Aorta (tissue), 5 donors: ENCODE measurements around the gene CCM2. TPM values are rescaled to one million over a fixed set of nuclear protein-coding genes. Genes with fewer than 3 reads are reported as not detected.

Experiments used
- ATAC-seq: fragments of 200-7000 bp; cut with Tn5 transposase; one replicate; pipeline ENCODE4 v1.9.1; 2022; ENCODE audit warnings: moderate library complexity; ENCODE audit not compliant: low FRiP score
- DNase-seq, 2 donors: peaks; one replicate each; pipeline ENCODE4 v3.0.0-alpha.2; 2020
- H3K27ac ChIP-seq, 2 donors: one replicate each; pipeline ENCODE4 v1.5.1; 2013; ENCODE audit warnings: low read length in 2 of 2, mild to moderate bottlenecking in 2 of 2, moderate library complexity in 2 of 2, control low read depth in 1 of 2, inconsistent platforms in 1 of 2, low read depth in 1 of 2
- H3K27me3 ChIP-seq, 2 donors: one replicate each; pipeline ENCODE4 v1.6.1; 2013; ENCODE audit warnings: control low read depth in 1 of 2, low read length in 1 of 2, mild to moderate bottlenecking in 1 of 2, moderate library complexity in 1 of 2; ENCODE audit not compliant: insufficient read depth in 2 of 2, control insufficient read depth in 1 of 2
- H3K36me3 ChIP-seq, 2 donors: one replicate each; pipeline ENCODE4 v1.6.1; 2013; ENCODE audit warnings: control low read depth in 1 of 2, low read length in 1 of 2, mild to moderate bottlenecking in 1 of 2; ENCODE audit not compliant: insufficient read depth in 2 of 2, control insufficient read depth in 1 of 2
- H3K4me1 ChIP-seq, 2 donors: one replicate each; pipeline ENCODE4 v1.6.1; 2013; ENCODE audit warnings: low read length in 2 of 2, control low read depth in 1 of 2, mild to moderate bottlenecking in 1 of 2, moderate library complexity in 1 of 2; ENCODE audit not compliant: insufficient read depth in 2 of 2, control insufficient read depth in 1 of 2
- H3K4me3 ChIP-seq, 2 donors: one replicate each; pipeline ENCODE4 v1.5.1; 2013; ENCODE audit warnings: low read length in 2 of 2, control low read depth in 1 of 2, mild to moderate bottlenecking in 1 of 2
- H3K9me3 ChIP-seq: one replicate; pipeline ENCODE4 v1.6.1; 2013; ENCODE audit warnings: mild to moderate bottlenecking, low read length; ENCODE audit not compliant: control insufficient read depth
- WGBS, 2 donors: extraction: QIAGEN DNeasy Blood & Tissue Kit; methylation state at CpG; one replicate each; pipeline ENCODE4 v1.1.7; 2013; 5-methylcytosine and 5-hydroxymethylcytosine counted together
- intact Hi-C, 2 donors: fragments of 100-400 bp; cut with DNase I; formaldehyde crosslinking; loops; one replicate each; pipeline versions ENCODE4 v1.14.2 to v1.15.0; 2022
- polyA plus RNA-seq, 2 donors: library from polyadenylated mRNA; stranded (reverse); fragments of 200-250 nt; gene quantifications; one replicate each; pipeline ENCODE4 v1.2.3, GENCODE V29; 2013
- total RNA-seq, 2 donors: library from RNA; stranded (reverse); fragmentation: NEBNext Ultra II Directional; extraction: Animal tissue kit (Norgen Biotek cat#: 25700); gene quantifications; one replicate each; pipeline ENCODE4 v1.2.1, GENCODE V29; 2021
- donor health status: healthy with polysubstance abuse.
- donor health status: Bipolar disorder and iron deficiency.
- donor health status: DM: no; HTN: no; CAD: no.
- donor health status: DM: no; HTN: no; CAD: no.
- donor health status: DM: yes; HTN: yes; CAD: no.

Gene CCM2
- total and polyA plus RNA-seq, 4 donors: 32.7 to 49.1 (median 40.1) TPM

DNA sequence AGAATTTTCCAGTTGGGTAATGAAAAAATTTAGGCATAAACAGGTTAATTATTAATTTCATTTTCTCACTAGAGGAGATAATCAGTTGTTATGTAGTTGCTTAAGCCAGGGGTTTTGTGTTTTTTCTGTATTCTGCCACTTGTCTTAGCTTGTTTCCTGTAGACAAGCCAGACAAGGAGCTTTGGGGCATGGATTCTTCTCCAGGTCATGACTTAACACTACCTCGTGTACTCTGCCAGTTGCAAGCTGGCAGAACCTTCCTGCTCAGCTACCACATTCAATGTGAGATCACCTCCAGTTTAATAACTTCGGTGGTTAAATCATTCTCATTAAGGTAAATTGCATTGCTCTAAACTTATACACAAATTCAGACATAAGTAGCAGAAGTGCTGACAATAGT, 1.8 kb downstream of the CCM2 start:
- no peak for DNase-seq
- 37 to 39% methylated on average over 2 of the region's 2 CpGs for whole genome bisulfite sequencing, 2 donors
- intact Hi-C loops: no loop called here

DNA sequence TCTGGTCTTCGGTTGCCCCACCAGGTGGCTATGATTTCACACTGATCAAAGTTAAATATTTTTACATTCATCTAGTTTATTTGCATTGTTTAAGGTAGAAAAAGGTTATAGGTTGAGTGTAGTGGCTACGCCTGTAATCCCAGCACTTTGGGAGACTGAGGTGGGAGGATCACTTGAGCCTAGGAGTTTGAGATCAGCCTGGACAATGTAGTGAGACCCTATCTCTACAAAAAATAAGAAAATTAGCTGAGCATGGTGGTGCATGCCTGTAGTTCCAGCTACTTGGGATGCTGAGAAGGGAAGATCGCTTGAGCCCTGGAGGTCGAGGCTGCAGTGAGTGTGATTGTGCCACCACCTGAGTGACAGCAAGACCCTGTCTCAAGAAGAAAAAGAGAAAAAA, 3.8 kb downstream of the CCM2 start:
- Histone ChIP-seq H3K4me3 (no peak overlapping the region), H3K36me3 (no peaks in the 10 kb centered on the region), H3K9me3 (no peaks in the 10 kb centered on the region), H3K27ac (no peak overlapping the region), H3K27me3 (no peaks in the 10 kb centered on the region), H3K4me1 (no peaks in the 10 kb centered on the region)
- WGBS, 2 donors: 96 to 97% methylated on average over 4 of the region's 4 CpGs
- intact Hi-C loops: no loop called here
- DNase-seq: no peak
- ATAC-seq: no peak

More for the DNA sequence above, 1.8 kb downstream of the CCM2 start:
- no peak overlapping the region for H3K27ac ChIP-seq
- no peaks in the 10 kb centered on the region for H3K4me1 ChIP-seq
- ATAC-seq: no peak
- no peaks in the 10 kb centered on the region for H3K9me3 ChIP-seq
- H3K27me3 ChIP-seq: no peaks in the 10 kb centered on the region
- H3K36me3 ChIP-seq: no peaks in the 10 kb centered on the region
- no peak overlapping the region for H3K4me3 ChIP-seq

DNA sequence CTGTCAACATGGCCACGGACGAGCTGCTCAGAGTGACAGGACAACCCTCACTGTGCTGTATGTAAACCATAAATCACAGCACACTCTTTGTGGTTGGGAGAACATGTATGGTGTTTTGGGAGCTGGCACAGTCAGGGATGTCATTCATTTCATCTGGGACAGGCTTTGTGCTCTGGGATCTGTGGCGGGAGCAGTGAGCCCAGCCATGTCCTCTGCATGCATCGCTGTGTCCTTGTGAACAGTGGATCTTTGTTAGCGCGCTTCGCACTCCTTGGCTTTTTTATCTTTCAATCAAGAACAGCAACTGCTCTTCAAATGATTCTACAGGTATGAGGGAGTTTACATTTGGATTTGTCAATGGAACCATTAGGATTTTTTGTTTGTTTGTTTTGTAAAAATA, 7.1 kb downstream of the CCM2 start:
- H3K4me3 ChIP-seq: no peak overlapping the region
- DNase-seq (no peak), ATAC-seq (no peak)
- intact Hi-C loops: no loop called here
- H3K4me1 ChIP-seq: no peaks in the 10 kb centered on the region
- no peaks in the 10 kb centered on the region for H3K27me3 ChIP-seq
- no peak overlapping the region for H3K27ac ChIP-seq
- WGBS, 2 donors: 82 to 85% methylated on average over 7 of the region's 7 CpGs
- H3K36me3 ChIP-seq: no peaks in the 10 kb centered on the region
- no peaks in the 10 kb centered on the region for H3K9me3 ChIP-seq

DNA sequence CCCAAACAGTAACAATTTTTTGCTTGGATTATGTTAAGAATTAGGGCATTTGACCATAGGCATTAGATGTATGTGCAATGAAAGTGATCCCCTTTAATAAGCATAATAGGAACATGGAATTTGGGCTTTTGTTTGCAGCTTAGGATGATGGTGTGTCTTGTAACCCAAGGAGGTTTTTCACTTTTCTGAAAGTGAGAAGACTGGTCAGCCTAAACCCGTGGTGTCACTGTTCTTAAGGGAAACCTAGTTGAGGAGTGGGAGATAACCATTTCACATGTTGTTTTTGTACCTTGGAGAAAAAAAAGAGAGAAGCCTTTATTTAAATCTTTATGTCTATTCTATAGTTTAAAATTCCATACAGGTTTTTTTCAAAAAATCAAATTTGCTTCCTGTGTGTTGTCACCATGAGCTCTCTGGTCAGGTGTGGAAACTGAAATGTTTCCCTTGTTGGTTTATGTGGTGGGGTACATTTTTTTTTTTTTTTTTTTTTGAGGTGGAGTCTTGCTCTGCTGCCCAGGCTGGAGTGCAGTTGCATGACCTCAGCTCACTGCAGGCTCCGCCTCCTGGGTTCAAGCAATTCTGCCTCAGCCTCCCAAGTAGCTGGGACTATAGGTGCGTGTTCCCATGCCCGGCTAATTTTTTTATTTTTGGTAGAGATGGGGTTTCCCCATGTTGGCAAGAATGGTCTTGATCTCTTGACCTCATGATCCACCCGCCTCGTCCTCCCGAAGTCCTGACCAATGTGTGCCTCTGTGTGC, 7.7 kb downstream of the CCM2 start:
- Histone ChIP-seq H3K36me3 (no peaks in the 10 kb centered on the region), H3K4me3 (no peak overlapping the region), H3K27me3 (no peaks in the 10 kb centered on the region), H3K27ac (no peak overlapping the region), H3K9me3 (no peaks in the 10 kb centered on the region), H3K4me1 (no peaks in the 10 kb centered on the region)
- intact Hi-C loops: no loop called here
- WGBS, 2 donors: 96 to 97% methylated on average over 7 of the region's 7 CpGs
- ATAC-seq: no peak
- no peak for DNase-seq

DNA sequence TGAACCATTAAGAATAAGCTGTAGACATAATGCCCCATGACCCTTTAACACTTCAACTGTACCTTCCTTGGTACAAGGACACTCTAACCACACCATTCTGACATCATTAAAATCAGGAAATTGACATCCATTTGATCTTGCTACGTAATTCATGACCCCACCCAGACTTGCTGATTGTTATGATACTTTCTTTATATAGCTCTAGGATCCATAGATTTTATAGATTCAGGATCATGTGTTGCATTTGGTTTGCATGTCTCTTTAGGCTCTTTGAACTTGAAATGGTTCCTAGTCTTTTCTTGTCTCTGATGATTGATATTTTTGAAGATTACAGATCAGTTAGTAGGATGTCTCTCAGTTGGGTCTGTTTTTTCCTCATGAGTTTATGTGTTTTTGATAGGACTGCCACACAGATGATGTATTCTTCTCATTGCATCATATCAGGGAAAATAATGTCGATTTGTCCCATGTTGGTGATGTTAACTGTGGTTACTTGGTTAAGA, 13.5 kb downstream of the CCM2 start:
- 81 to 92% methylated on average over 2 of the region's 2 CpGs for WGBS, 2 donors
- intact Hi-C loops: no loop called here
- Histone ChIP-seq H3K36me3 (no peaks in the 10 kb centered on the region), H3K4me1 (no peaks in the 10 kb centered on the region), H3K27me3 (no peaks in the 10 kb centered on the region), H3K4me3 (no peak overlapping the region), H3K9me3 (no peaks in the 10 kb centered on the region), H3K27ac (no peak overlapping the region)
- no peak for DNase-seq
- ATAC-seq: no peak

DNA sequence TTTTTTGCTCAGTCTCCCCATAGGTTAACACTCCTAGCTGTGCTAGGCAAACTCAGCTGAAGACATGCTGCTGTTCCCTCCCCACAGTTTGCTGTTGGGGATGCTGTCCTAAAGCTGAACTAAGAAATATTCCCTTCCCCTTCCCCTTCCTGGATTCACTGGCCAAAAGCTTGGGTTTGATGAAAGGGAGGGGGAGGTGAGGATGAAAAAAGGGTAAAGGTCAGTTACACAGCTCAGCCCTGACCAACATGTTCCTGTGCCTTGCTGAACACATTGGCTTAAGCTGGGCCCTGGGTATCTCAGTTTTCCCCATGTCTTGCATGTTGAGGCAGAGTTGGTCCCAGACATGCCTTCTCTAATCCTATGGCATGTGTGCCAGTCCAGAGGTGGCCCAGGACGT, 15.3 kb downstream of the CCM2 start:
- intact Hi-C loops: no loop called here
- WGBS, 2 donors: 65 to 81% methylated on average over 1 of the region's 1 CpG
- Histone ChIP-seq H3K4me1 (no peaks in the 10 kb centered on the region), H3K27me3 (no peaks in the 10 kb centered on the region), H3K4me3 (no peak overlapping the region), H3K27ac (no peak overlapping the region), H3K36me3 (no peaks in the 10 kb centered on the region), H3K9me3 (no peaks in the 10 kb centered on the region)
- ATAC-seq (no peak), DNase-seq (peak in 1 of 2 donors; percentile 25)

DNA sequence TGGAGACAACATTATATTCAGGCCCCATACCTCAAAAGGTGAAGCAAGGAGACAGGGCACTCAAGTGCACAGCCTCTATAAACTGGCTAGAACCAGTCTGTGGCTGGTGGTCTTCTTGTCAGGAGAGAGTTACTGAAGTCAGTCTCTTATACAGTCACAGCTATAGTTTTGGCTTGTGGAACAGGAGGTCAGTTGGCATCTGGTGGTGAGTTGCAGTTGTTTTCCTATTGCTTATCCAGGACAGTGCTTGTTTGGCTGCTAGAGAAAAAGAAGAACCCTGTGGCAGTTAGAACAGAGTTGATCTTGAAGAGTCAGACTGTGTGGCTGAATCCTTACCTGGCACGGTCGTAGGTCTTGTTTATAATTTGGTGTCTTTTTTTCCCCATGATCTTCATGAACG, 17.3 kb downstream of the CCM2 start:
- H3K4me1 ChIP-seq: no peaks in the 10 kb centered on the region
- H3K4me3 ChIP-seq: no peak overlapping the region
- H3K36me3 ChIP-seq: no peaks in the 10 kb centered on the region
- H3K27me3 ChIP-seq: no peaks in the 10 kb centered on the region
- 58 to 64% methylated on average over 3 of the region's 3 CpGs for WGBS, 2 donors
- no peaks in the 10 kb centered on the region for H3K9me3 ChIP-seq
- no peak for DNase-seq
- intact Hi-C loops: no loop called here
- H3K27ac ChIP-seq: no peak overlapping the region
- ATAC-seq: no peak

DNA sequence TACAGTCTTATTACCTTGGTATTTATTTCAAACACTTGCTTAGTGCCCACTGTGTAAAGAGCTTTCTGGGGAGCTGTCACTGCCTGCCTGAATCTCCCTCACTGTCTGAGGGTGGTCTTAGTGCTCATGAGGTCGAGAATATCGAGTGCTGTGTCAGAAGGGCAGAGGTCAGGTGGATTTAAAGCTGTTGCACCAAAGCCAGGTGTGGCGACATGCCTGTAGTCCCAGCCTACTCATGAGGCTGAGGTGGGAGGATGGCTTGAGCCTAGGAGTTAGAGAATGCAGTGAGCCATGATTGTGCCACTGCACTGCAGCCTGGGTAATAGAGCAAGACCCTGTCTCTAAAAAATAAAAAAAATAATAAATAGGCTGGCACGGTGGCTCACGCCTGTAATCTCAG, 20.9 kb downstream of the CCM2 start:
- H3K27ac ChIP-seq: no peak overlapping the region
- ATAC-seq: no peak
- no peak for DNase-seq
- intact Hi-C loops: no loop called here
- H3K27me3 ChIP-seq: no peaks in the 10 kb centered on the region
- 78 to 81% methylated on average over 5 of the region's 5 CpGs for WGBS, 2 donors
- no peaks in the 10 kb centered on the region for H3K36me3 ChIP-seq
- H3K4me3 ChIP-seq: no peak overlapping the region
- H3K9me3 ChIP-seq: no peaks in the 10 kb centered on the region
- H3K4me1 ChIP-seq: no peaks in the 10 kb centered on the region

DNA sequence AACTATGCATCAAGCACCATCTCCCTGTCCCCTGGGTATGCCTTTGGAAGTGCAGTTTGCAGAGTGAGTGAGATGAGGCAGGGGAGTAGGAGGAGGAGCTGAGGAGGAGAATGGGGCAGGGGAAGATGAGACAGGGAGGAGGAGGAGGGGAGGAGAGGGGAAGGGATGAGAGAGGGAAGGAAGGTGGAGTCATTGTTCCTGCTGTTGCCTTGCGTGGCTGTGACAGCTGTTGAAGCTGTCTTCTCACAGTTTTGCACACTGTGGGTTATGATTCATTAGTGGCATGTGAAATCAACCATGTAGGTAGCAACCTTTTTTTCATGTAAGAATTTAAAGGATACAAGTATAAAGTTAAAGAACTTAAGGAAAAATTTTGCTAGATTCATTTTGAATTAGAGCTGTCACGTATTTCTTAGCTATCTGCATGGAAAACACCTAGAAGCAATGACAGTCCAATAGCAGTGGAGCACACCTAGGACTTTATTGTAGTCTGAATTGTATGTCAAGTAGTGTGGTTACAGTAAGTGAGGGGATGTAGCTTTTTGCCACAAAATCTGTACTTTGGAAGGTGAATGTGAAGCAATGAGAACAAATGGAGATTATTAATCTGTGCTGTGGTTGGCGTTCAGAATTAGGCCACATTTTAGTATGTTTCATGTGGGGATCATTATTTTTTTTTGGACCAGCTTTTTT, 21.7 kb downstream of the CCM2 start:
- intact Hi-C loops: no loop called here
- DNase-seq (no peak), ATAC-seq (no peak)
- H3K27ac ChIP-seq: no peak overlapping the region
- H3K36me3 ChIP-seq: no peaks in the 10 kb centered on the region
- WGBS, 2 donors: 94 to 96% methylated on average over 3 of the region's 3 CpGs
- H3K4me3 ChIP-seq: no peak overlapping the region
- no peaks in the 10 kb centered on the region for H3K9me3 ChIP-seq
- no peaks in the 10 kb centered on the region for H3K4me1 ChIP-seq
- H3K27me3 ChIP-seq: no peaks in the 10 kb centered on the region
